MV-4-11 (cell line): ENCODE measurements around the gene PGS1.
"Not testable (repeated sequence)": the region's sequence is repeated elsewhere in the genome, so short reads cannot be mapped to it uniquely, and the experiment has no call there.

Experiments used
- DNase-seq: peaks from one replicate; lab custom pipeline; 2025; lab: John Stamatoyannopoulos, UW

Gene PGS1

DNA sequence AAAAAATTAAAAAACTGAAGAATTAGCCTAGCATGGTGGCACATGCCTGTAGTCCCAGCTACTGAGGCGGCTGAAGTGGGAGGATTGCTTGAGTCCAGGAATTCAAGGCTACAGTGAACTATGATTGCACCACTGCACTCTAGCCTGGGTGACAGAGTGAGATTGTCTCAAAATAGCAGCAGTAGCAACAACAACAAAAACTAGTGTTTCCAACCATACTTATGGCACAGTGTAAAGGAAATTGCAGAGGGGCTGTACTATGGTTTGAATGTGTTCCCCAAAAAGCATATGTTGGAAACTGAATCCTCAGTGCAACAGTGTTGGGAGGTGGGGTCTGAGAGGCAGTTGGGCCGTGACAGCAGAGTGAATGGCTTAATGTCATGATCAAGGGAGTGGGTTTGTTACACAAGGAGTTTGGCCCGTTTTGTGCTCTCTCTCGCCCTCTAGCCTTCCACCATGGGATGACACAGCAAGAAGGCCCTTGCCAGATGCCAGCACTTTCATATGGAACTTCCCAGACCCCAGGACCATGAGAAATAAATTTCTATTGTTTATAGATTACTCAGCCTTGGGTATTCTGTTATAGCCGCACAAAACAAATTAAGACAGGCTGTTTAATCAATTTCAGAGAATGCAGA, 70.0 kb downstream of the PGS1 start:
- DNase-seq, result peak; percentile 52

DNA sequence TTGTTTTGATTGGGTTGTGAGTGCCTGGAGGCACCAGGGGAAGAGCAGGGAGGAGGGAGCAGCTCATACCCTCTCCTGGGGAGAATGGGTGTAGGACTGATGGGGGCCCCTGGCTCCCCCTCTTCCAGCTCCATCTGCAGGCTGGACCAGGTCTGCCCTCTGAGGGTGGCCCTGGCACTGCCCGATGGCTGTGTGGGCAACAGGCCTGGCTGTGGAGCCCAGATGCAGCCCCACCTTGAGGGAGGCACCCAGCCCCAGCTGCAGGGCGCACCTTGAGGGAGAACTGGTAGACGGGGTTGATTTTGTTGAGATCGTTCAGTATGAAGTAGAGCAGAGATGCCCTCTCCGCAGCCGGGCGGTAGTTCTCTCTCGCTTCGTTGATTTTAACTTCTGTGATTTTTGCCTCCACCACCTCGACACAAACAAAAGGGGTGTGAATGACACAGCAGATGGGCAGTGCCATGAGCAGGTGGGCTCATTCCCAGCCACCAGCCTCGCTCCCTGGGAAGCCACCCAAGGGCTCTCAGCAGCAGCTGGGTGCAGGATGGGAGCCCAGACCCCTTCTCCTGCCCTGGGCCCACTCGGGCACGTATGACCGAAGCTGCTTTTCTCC, 71.6 kb downstream of the PGS1 start:
- no peak for DNase-seq

DNA sequence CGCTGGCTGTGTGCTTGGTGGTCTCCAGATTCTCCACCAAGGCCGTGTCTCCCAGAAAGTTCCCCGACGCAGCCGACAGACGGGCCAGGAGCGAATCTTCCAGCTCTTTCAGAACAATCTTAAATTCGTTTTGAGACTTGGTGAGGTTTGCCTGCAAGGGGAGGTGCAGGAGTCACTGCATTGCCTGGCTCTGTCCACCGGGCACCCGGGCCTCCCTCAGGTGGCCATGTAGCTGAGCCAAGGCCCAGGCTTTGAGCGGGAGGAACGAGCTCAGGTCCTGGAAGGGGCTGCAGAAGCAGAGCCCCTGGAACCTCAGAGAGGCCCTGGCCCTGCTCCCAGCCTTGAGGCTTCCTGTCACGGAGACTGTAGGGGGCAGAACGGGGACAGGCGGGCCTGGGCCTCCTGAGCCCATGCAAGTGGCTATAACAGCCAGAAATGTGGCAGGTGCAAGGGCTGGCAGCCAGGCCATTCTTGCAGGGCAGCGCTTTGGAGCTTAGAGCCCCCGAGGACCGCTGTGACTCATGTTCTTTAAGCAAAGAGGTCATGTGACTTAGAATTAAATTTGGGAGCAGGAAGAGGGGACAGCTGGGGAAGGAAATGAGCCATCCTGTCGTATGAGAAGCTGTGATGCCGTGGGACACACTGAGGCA, 72.4 kb downstream of the PGS1 start:
- DNase-seq, result peak; percentile 74

DNA sequence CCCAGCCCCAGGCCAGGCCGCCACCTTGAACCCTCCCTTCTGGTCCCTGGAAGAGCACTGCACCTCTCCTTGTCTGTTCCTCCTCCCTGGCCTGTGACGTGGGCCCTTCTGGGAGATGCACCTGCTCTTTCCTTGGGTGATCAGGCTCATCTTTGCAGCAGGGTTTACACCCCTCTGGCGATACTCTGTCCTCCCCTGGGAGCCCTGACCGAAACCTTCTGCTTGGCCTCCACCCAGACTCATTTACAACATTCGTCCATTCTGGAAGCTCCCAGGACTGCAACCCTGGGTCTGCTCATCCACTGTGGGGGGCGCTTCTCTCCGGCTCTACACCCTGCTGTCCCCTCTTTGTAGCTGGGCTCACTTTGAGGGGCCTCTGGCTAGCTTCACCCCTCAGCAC, 73.3 kb downstream of the PGS1 start:
- no peak for DNase-seq

DNA sequence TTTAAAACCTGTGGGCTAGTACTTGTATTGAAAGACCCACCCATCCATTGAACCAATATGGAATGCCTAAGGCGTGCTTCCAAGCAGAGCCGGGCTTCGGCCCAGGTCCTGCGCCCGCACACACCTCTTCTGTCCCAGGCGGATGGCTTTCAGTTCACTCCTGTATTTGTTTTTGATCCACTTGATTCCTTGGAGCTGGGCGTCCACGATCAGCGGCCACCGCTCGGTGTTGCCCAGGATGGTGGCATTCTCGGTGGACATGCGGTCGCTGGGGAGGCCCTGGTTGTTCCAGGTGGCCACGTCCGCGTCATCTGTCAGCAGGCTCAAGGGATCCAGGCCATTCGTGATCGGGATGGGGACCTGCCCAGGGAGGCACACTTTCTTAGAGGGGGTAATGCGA, 75.9 kb downstream of the PGS1 start:
- DNase-seq, result no peak

DNA sequence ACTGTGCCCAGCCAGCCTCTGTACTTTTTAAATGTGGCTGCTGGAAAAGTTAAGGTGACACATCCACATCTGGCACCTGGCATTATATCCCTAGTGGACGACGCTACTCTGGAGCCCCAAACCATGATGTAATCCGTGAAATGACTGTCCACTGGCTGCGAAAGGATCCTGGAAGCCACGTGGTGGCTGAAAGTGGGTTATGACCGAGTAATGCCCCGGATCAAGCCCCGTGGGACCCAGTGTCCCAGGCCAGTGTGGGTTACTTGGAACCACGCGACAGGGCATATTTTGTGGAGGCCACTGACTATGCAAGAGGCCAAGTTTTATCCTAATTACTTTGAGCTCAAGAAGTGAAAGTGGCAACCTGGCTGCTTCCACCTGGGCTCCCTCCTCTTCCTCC, 79.6 kb downstream of the PGS1 start:
- no peak for DNase-seq

DNA sequence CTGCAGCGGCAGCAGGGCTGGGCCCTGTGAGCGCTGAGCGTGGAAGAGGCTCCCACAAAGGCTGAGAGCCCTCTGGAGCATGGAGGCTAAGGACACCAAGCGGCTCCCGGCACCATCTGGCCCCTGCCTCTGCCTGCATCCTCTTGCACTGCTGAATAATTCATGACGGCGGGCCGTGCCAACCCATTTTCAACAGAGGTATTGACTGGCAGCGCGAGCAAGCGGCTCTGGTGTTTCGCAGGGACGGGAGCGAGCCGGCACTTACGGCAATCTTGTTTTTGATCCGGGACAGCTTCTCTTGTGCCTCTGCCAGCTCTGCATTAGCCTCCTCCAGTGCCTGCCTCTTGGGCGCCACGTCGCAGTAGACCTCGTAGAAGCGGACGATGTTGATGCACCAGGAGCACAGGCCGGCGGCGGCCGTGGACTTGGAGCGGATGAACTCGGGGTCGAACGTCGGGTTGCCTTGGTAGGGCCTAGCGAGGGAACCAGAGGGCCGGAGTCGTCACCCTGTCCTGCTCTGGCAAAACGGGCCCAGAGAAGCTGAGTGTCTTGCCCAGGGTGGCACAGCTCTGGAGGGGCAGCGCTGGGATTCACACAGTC, 80.4 kb downstream of the PGS1 start:
- no peak for DNase-seq

DNA sequence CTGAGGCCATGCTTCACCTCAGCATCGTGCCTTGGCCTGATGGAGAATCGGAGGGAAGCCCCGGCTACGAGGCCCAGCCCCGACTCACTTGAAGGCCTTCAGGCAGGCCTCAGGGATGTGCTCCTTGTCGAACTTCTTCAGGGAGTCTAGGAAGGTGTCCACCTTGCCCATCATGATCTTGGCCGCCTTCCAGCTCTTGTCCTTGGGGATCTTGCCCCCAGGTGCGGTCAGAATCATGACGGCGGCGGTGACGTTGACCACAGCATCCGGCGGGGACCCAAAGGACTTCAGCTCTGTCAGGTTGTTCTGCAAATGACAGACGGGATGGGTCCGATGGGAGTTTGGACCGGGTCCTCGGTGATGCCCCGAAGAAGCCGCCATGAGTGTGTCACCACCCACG, 81.2 kb downstream of the PGS1 start:
- DNase-seq, result no peak

DNA sequence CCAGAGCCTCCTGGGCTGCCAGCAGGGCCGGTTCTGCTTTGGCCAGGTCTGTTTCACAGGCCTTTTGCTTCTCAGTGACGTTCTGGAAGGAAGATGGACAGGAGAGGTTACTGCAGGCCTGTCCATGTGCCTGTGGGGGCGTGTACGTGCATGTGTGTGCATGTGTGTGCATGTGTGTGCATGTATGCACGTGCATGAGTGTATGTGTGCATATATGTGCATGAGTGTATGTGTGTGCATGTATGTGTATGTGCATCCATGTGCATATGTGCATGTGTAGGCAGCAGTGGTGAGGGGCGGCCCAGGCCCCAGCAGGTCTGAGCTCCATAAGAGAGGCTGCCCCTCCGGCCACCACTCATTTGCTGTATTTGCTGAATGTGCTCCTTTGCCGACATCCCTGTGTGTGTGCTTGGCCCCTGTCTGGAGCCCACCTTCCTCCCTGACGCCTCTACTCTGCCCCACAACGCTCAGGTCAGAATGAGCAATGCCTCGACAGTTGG, 81.8 kb downstream of the PGS1 start:
- no peak for DNase-seq

DNA sequence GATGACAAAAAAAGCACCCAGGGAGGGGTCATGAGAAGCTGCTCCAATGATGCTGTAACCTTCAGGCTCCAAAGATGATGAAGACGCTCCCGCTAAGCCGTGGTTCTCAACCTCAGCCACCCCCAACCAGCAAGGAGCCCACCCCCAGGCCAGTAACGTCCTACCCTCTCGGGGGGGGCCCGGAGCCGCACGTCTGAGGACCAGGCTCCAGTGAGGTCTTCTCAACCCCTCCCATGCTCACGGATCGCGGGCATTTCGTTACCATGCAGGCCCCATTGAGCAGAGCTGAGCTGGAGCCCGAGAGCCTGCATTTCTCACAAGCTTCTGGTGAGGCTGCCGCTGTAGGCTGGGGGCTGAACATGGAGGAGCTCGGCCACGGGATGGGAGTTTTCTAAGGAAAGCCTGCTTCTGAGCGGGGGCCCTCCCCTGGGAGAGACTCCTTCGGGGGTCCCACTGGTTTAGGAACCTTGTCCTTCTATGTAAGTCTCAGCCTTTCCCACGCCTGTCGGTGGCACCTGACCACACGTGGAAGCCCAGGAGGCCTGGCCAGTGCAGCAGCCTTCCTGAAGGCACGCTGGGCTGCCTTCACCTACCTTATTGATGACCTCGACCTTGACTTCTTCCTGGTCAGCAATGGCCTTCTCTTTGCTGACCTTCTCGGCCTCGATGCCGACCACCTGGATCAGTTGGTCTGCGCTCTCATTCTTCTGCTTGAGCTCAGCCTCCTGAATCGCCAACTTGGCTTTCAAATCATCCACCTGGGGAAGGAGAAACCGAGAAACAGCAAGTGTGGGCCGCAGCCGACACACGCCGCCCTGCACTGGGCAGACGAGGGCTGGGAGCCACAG, 82.7 kb downstream of the PGS1 start:
- DNase-seq, result no peak

DNA sequence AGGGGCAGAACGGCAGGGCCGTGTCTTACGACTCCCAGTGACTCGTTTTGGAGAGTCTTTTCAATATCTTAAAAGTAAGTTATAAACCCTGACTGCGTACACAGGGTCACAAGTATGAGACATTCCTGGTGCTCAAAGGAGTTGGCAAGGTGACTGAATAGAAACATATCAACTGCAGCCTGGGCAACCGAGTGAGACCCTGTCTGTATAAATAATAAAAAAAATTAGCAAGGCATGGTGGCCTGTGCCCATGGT, 83.3 kb downstream of the PGS1 start:
- DNase-seq, result no peak

DNA sequence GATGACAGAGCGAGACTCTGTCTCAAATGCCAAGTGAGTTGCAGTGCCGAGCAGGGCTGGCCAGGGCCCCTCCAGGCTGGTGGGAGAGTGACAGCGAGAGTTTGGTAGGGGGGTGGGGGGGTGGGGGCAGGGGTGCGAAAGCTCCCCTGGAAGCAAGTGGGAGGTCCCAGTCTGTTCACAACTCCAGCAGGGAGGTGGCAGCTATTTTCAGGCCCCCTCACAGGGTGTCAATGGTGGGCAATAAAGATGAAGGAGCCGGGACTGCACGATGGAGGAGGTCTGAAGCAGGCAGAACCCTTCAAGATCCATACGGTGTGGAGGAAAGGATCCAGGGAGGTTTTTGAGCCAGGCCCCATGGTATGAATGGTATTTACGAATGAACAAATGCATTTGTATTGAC, 83.7 kb downstream of the PGS1 start:
- DNase-seq, result no peak

DNA sequence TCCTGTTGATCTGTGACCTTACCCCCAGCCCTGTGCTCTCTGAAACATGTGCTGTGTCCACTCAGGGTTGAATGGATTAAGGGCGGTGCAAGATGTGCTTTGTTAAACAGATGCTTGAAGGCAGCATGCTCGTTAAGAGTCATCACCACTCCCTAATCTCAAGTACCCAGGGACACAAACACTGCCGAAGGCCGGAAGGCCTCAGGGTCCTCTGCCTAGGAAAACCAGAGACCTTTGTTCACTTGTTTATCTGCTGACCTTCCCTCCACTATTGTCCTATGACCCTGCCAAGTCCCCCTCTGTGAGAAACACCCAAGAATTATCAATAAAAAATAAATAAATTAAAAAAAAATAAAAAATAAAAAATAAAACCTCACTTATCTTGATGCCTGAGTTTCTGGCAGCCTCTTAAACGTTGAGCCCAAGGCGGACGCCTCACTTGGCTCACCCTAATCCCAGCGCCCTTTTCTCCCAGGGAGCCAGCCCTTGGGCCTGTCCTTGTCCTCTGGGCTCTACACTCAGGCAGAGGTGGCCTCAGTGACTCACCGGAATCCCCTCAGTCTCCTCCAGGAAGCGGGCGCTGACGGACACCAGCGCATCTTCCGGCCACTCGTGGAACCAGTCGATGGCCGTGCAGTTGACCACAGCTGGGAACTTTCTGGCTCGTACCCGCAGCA, 87.8 kb downstream of the PGS1 start:
- DNase-seq, result not testable (repeated sequence)

DNA sequence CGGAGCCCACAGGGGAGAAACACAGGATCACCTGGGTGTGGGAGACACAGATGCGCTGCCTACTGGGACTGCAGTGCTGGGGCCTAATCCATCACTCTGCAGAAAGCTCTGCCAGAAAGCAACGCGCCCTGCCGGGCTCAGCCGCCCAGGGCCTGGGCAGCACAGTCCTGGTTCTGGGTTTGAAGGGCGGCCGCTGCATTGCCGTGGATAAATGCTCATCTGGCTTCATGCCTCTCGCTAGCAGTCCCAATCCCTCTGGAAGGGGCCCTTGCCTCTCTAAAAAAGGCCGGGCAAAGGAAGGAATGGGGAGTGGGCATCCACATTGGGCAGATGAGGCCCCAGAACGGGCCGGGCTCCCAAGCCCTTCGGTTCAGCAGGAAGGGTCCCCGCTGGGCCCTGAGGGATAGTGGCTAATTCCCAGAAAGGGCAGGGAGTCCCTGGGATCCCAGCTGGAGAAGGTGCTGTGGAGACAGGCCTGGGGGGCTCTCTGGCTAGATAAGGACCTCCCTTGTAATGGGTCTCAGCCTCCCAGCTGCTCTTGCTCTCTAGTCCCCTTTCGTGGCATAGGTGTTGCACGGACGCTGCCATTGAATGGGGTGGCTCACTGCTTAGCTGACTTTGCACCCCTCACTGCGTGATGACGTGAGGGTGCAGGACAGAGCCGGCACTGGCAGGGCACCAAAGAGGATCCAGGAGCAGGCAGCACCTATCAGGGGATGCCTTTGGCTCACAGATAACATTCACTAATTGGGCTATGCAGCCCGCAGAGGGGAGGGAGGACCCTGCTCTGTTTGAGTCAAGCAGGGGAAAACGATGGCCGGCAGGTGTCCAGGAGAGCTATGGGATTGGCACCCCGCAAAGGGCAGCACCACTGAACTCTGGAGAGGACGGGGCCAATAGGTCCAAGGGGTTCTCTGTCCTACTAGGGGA, 88.6 kb downstream of the PGS1 start:
- no peak for DNase-seq

DNA sequence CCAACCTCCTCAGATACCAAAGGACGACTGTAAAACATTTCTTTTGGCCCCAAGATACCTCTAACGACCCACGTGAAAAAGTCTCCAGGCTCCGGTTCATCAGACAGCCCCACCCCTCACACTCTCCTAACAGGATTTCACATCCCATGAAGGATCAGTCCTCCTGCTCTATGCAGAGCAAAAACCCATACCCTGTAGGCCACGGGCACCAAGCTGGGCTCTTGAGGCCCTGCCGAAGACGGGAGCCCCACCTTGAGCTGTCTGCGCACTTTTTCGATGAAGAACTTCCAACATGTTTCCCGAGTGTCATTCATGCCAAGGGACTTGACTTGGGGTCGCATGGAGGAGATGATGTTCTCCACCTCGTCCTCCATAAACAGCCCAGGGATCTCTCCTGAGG, 89.9 kb downstream of the PGS1 start:
- DNase-seq, result no peak

DNA sequence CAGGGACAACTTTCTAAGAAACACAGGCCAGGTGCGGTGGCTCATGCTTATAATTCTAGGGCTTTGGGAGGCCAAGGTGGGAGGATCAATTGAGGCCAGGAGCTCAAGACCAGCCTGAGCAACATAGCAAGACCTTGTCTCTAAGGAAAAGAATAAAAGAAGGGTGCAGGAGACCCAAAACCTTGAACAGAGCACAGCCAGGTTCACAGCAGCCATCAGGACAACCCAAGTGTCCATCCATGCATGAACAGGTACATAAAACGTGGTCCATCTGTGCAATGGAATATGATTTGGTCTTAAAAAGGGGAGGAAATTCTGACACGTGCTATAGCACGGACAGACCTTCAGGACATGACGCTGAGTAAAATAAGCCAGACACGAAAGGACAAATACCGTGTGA, 91.0 kb downstream of the PGS1 start:
- no peak for DNase-seq

DNA sequence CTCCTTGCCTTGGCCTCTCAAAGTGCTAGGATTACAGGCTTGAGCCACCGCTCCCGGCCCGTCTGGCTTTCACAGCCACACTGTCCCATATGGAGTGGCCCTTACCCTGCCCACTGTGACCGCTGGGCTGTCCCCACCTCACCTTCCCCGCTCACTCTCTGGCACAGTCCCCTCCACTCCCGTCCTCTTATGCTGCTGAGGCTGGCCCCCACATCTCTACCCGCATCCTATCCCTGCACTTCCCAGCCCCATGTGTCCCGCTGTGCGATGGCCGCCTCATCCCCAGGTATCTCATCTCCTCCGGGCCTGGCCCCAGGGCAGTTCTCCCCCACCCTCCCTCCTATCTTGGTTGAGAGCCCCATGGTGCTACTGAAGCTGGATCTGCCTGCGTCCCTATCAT, 93.2 kb downstream of the PGS1 start:
- no peak for DNase-seq

DNA sequence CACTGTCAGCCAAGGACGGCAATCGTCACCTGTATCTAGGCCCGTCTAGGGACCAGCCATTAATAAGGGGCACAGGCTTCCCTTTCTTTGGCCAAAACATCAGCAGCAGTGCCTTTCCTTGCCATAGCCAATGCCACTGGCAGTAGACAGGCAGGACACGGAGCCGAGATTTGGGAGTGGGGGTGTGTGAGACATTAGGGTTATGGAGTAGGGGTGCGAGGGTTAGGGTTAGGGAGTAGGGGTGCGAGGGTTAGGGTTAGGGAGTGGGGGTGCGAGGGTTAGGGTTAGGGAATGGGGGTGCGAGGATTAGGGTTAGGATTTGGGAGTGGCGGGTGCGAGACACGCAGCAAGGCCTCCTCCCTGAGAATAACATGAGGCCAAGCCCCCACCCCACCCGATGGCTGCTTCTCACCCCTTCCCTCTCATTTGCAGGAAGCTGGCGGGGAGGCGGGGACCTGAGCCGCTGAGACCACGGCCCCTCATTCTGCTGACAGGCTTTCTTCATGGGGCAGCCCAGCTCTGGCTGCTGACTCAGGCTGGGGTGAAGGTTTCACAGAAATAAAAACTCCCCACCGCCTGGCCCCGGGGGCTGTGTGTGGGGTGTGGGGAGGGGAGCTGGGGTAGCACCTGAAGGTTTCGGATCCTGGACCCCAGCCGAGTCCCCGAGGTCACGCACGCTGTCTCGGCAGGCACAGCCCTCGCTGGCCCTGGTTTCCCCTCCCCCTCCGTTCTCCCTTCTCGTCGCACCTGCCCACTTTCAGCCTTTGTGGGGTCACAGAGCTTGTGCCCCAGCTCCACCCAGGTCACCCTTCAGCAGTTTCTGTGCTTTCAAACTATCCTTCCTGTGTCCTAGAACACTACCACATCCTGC, 93.8 kb downstream of the PGS1 start:
- DNase-seq, result no peak

DNA sequence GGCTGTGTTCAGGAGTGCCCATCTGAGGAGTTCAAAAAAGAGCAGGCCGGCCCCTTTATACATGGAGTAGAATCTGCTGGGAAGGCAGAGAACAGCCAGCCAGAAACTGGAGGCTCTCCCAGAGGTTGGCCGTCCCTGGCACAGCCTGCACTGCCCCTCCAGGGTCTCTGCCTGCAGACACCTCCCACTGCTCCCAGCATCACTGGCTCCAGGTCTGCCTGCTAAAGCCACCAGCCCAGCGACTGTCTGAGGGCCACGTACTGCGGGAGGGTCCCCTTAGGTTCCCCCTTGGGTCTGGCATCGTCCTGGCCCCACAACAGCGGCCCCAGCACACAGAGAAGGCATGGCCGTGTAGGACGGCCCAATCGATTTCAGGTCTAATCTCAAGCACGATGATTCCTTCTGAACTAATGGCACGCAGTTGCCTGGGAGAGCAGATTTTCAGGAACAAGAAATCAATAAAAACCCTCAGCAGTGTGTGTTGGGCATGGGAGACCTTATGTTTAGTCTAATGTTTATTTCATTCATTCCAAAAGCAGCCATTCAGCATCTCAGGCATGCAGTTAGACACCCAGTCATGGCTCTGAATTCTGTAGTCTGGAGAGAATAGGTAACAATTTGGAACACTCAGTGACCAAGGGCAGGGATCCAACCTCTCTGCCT, 95.6 kb downstream of the PGS1 start:
- DNase-seq, result no peak
